ENCODE results near the gene KCTD19. TPM values are rescaled to one million over a fixed set of nuclear protein-coding genes. Genes with fewer than 3 reads are reported as not detected.

The KCTD19 gene
- total and polyA plus RNA-seq, 4 donors = 0.50 to 2.7 (median 1.6) TPM

Other genes starting within 250 kb of the KCTD19 start
- 10 to 100 TPM; 15.5 to 32.2 TPM for gene PHAF1, start 216.8 kb downstream of the KCTD19 start, total RNA-seq
- 10 to 100 TPM; 23.5 to 24.7 TPM for gene PHAF1, start 216.8 kb downstream of the KCTD19 start, polyA plus RNA-seq (ENCODE audit: insufficient read length in 2 of 2)
- gene B3GNT9, start 175.7 kb downstream of the KCTD19 start, total RNA-seq = 10 to 100 TPM; 10.8 to 34.9 TPM
- gene B3GNT9, start 175.7 kb downstream of the KCTD19 start, polyA plus RNA-seq (ENCODE audit: insufficient read length in 2 of 2) = 10 to 100 TPM in 1 of 2 donors, 1 to 10 TPM in 1; 6.2 to 11.1 TPM
- 10 to 100 TPM; 12.1 to 13.9 TPM for gene TRADD, start 166.8 kb downstream of the KCTD19 start, total RNA-seq
- gene TRADD, start 166.8 kb downstream of the KCTD19 start, polyA plus RNA-seq (ENCODE audit: insufficient read length in 2 of 2) = 10 to 100 TPM; 11.6 to 17.0 TPM
- 1 to 10 TPM; 1.9 to 3.9 TPM for gene FBXL8, start 166.8 kb downstream of the KCTD19 start, total RNA-seq
- gene FBXL8, start 166.8 kb downstream of the KCTD19 start, polyA plus RNA-seq (ENCODE audit: insufficient read length in 2 of 2) = 1 to 10 TPM; 1.8 to 5.3 TPM
- gene HSF4, start 162.0 kb downstream of the KCTD19 start, total RNA-seq = 10 to 100 TPM; 14.0 to 55.0 TPM
- gene HSF4, start 162.0 kb downstream of the KCTD19 start, polyA plus RNA-seq (ENCODE audit: insufficient read length in 2 of 2) = 10 to 100 TPM; 28.5 to 54.5 TPM
- 10 to 100 TPM; 14.0 to 17.9 TPM for gene NOL3, start 156.2 kb downstream of the KCTD19 start, total RNA-seq
- 10 to 100 TPM; 20.3 to 25.4 TPM for gene NOL3, start 156.2 kb downstream of the KCTD19 start, polyA plus RNA-seq (ENCODE audit: insufficient read length in 2 of 2)
- 10 to 100 TPM; 22.2 to 34.6 TPM for gene MATCAP1, start 142.8 kb downstream of the KCTD19 start, total RNA-seq
- 100 to 1,000 TPM; 127 to 157 TPM for gene MATCAP1, start 142.8 kb downstream of the KCTD19 start, polyA plus RNA-seq (ENCODE audit: insufficient read length in 2 of 2)
- gene EXOC3L1, start 136.6 kb downstream of the KCTD19 start, total RNA-seq = 1 to 10 TPM; 1.1 to 2.3 TPM
- gene EXOC3L1, start 136.6 kb downstream of the KCTD19 start, polyA plus RNA-seq (ENCODE audit: insufficient read length in 2 of 2) = 1 to 10 TPM; 5.4 to 5.5 TPM
- gene E2F4, start 134.6 kb downstream of the KCTD19 start, total RNA-seq = 10 to 100 TPM; 16.7 to 39.4 TPM
- 10 to 100 TPM; 42.1 to 53.5 TPM for gene E2F4, start 134.6 kb downstream of the KCTD19 start, polyA plus RNA-seq (ENCODE audit: insufficient read length in 2 of 2)
- gene ELMO3, start 127.6 kb downstream of the KCTD19 start, total RNA-seq = 1 to 10 TPM in 1 of 2 donors, under 1 TPM in 1; 0.10 to 1.2 TPM
- gene ELMO3, start 127.6 kb downstream of the KCTD19 start, polyA plus RNA-seq (ENCODE audit: insufficient read length in 2 of 2) = 1 to 10 TPM; 1.5 to 2.9 TPM
- 10 to 100 TPM; 18.8 to 39.9 TPM for gene TMEM208, start 99.6 kb downstream of the KCTD19 start, total RNA-seq
- gene TMEM208, start 99.6 kb downstream of the KCTD19 start, polyA plus RNA-seq (ENCODE audit: insufficient read length in 2 of 2) = 10 to 100 TPM; 51.5 to 57.4 TPM
- gene FHOD1, start 79.3 kb downstream of the KCTD19 start, total RNA-seq = 10 to 100 TPM in 1 of 2 donors, 1 to 10 TPM in 1; 5.4 to 21.5 TPM
- gene FHOD1, start 79.3 kb downstream of the KCTD19 start, polyA plus RNA-seq (ENCODE audit: insufficient read length in 2 of 2) = 10 to 100 TPM; 23.9 to 34.3 TPM
- gene SLC9A5, start 77.8 kb downstream of the KCTD19 start, total RNA-seq = 1 to 10 TPM; 1.4 to 1.7 TPM
- gene SLC9A5, start 77.8 kb downstream of the KCTD19 start, polyA plus RNA-seq (ENCODE audit: insufficient read length in 2 of 2) = 1 to 10 TPM; 6.1 to 9.1 TPM
- 10 to 100 TPM in 1 of 2 donors, 1 to 10 TPM in 1; 6.0 to 10.9 TPM for gene PLEKHG4, start 47.2 kb downstream of the KCTD19 start, total RNA-seq
- gene PLEKHG4, start 47.2 kb downstream of the KCTD19 start, polyA plus RNA-seq (ENCODE audit: insufficient read length in 2 of 2) = 1 to 10 TPM; 5.5 to 6.1 TPM
- 1 to 10 TPM; 4.3 to 4.6 TPM for gene LRRC36, start 74 bp upstream of the KCTD19 start, total RNA-seq
- 10 to 100 TPM in 1 of 2 donors, 1 to 10 TPM in 1; 7.1 to 10.9 TPM for gene LRRC36, start 74 bp upstream of the KCTD19 start, polyA plus RNA-seq (ENCODE audit: insufficient read length in 2 of 2)
- gene TPPP3, start 66.8 kb upstream of the KCTD19 start, total RNA-seq = 10 to 100 TPM; 34.2 to 37.5 TPM
- 100 to 1,000 TPM; 109 to 115 TPM for gene TPPP3, start 66.8 kb upstream of the KCTD19 start, polyA plus RNA-seq (ENCODE audit: insufficient read length in 2 of 2)
- 10 to 100 TPM in 1 of 2 donors, 1 to 10 TPM in 1; 3.5 to 12.6 TPM for gene ZDHHC1, start 89.7 kb upstream of the KCTD19 start, total RNA-seq
- gene ZDHHC1, start 89.7 kb upstream of the KCTD19 start, polyA plus RNA-seq (ENCODE audit: insufficient read length in 2 of 2) = 10 to 100 TPM; 14.7 to 18.7 TPM
- 1 to 10 TPM; 3.0 to 4.6 TPM for gene HSD11B2, start 104.4 kb upstream of the KCTD19 start, total RNA-seq
- gene HSD11B2, start 104.4 kb upstream of the KCTD19 start, polyA plus RNA-seq (ENCODE audit: insufficient read length in 2 of 2) = 1 to 10 TPM; 5.7 to 9.3 TPM
- gene ATP6V0D1, start 154.4 kb upstream of the KCTD19 start, total RNA-seq = 100 to 1,000 TPM in 1 of 2 donors, 10 to 100 TPM in 1; 97.3 to 113 TPM
- gene ATP6V0D1, start 154.4 kb upstream of the KCTD19 start, polyA plus RNA-seq (ENCODE audit: insufficient read length in 2 of 2) = 100 to 1,000 TPM; 174 to 177 TPM
- not detected for gene AGRP, start 156.8 kb upstream of the KCTD19 start, total RNA-seq
- gene AGRP, start 156.8 kb upstream of the KCTD19 start, polyA plus RNA-seq (ENCODE audit: insufficient read length in 2 of 2) = under 1 TPM; 0.35 to 0.56 TPM
- gene RIPOR1, start 202.1 kb upstream of the KCTD19 start, total RNA-seq = 10 to 100 TPM; 33.1 to 46.3 TPM
- 100 to 1,000 TPM in 1 of 2 donors, 10 to 100 TPM in 1; 80.3 to 105 TPM for gene RIPOR1, start 202.1 kb upstream of the KCTD19 start, polyA plus RNA-seq (ENCODE audit: insufficient read length in 2 of 2)
- gene CTCF, start 235.8 kb upstream of the KCTD19 start, total RNA-seq = 10 to 100 TPM; 39.7 to 44.0 TPM
- gene CTCF, start 235.8 kb upstream of the KCTD19 start, polyA plus RNA-seq (ENCODE audit: insufficient read length in 2 of 2) = 10 to 100 TPM; 59.2 to 65.1 TPM